GM23248 (cell line): ENCODE measurements around the gene CAMKMT. TPM values are rescaled to one million over a fixed set of nuclear protein-coding genes. Genes with fewer than 3 reads are reported as not detected.

Experiments
- DNase-seq: peaks from one replicate; pipeline ENCODE4 v3.0.0-alpha.2; 2015
- H2AFZ ChIP-seq: fragments of 200-600 bp; sonication (generic); 2 replicates; pipeline ENCODE4 v1.6.1; 2016; ENCODE audit warnings: antibody characterized with exemption
- H3F3A ChIP-seq: fragments of 200-600 bp; sonication (generic); 2 replicates; pipeline ENCODE4 v1.6.1; 2016; ENCODE audit warnings: mild to moderate bottlenecking, antibody characterized with exemption, mixed run types; ENCODE audit not compliant: insufficient read depth
- H3K27ac ChIP-seq: fragments of 200-600 bp; sonication (generic); 2 replicates; pipeline ENCODE4 v1.5.1; 2016; ENCODE audit warnings: mild to moderate bottlenecking
- H3K27me3 ChIP-seq: fragments of 200-600 bp; sonication (generic); replicated peaks from 2 replicates; pipeline ENCODE4 v1.6.1; 2016; ENCODE audit warnings: mild to moderate bottlenecking; ENCODE audit not compliant: insufficient read depth
- H3K36me3 ChIP-seq: fragments of 200-600 bp; sonication (generic); 2 replicates; pipeline ENCODE4 v1.6.1; 2016; ENCODE audit warnings: low read depth, mild to moderate bottlenecking
- H3K4me1 ChIP-seq: fragments of 200-600 bp; sonication (generic); 2 replicates; pipeline ENCODE4 v1.6.1; 2016; ENCODE audit warnings: mild to moderate bottlenecking; ENCODE audit not compliant: insufficient read depth
- H3K4me2 ChIP-seq: fragments of 200-600 bp; sonication (generic); one replicate; pipeline ENCODE4 v1.6.1; 2016; ENCODE audit warnings: mild to moderate bottlenecking; ENCODE audit not compliant: unreplicated experiment
- H3K4me3 ChIP-seq: fragments of 200-600 bp; sonication (generic); 2 replicates; pipeline ENCODE4 v1.5.1; 2016; ENCODE audit warnings: mild to moderate bottlenecking
- H3K79me2 ChIP-seq: fragments of 200-600 bp; sonication (generic); 2 replicates; pipeline ENCODE4 v1.6.1; 2016; ENCODE audit warnings: mild to moderate bottlenecking; ENCODE audit not compliant: insufficient read depth
- H3K9ac ChIP-seq: fragments of 200-600 bp; sonication (generic); 2 replicates; pipeline ENCODE4 v1.6.1; 2016; ENCODE audit warnings: mild to moderate bottlenecking
- H3K9me2 ChIP-seq: fragments of 200-600 bp; sonication (generic); 2 replicates; pipeline ENCODE4 v1.6.1; 2016; ENCODE audit warnings: mixed run types, mild to moderate bottlenecking, moderate library complexity; ENCODE audit not compliant: insufficient read depth
- H3K9me3 ChIP-seq: fragments of 200-600 bp; sonication (generic); one replicate; pipeline ENCODE4 v1.6.1; 2017; ENCODE audit warnings: low read depth
- H4K20me1 ChIP-seq: fragments of 200-600 bp; sonication (generic); 2 replicates; pipeline ENCODE4 v1.6.0; 2016; ENCODE audit not compliant: insufficient read depth
- EZH2 ChIP-seq: fragments of 200-600 bp; sonication (generic); IDR thresholded peaks from 2 replicates; pipeline ENCODE4 v1.6.1; 2018; ENCODE audit warnings: antibody characterized with exemption, mild to moderate bottlenecking; ENCODE audit not compliant: insufficient read depth, poor library complexity, severe bottlenecking
- EZH2phosphoT487 ChIP-seq: fragments of 200-600 bp; sonication (generic); IDR thresholded peaks from 2 replicates; pipeline ENCODE4 v1.6.1; 2018; ENCODE audit warnings: antibody characterized with exemption, moderate library complexity, mild to moderate bottlenecking, low read depth; ENCODE audit not compliant: insufficient read depth
- WGBS, 2 experiments: methylation state at CpG; one replicate each; pipeline ENCODE4 v1.1.6; 2015 to 2017; ENCODE audit warnings: low lambda C conversion rate in 2 of 2, low coverage in 1 of 2; ENCODE audit errors: missing lambda C conversion rate in 2 of 2; 5-methylcytosine and 5-hydroxymethylcytosine counted together
- in situ Hi-C: fragments of 300-500 bp; cut with MboI; formaldehyde crosslinking; loops from 2 replicates; pipeline ENCODE4 v1.15.0; 2020
- polyA plus RNA-seq: library from polyadenylated mRNA; unstranded; fragments of >200 nt; fragmentation: Nextera tagmentation; extraction: Ambion mirVana; gene quantifications from 2 replicates; pipeline ENCODE4 v1.2.1, GENCODE V29; 2016
- total RNA-seq: library from RNA; depleted of rRNA; stranded (reverse); fragments of >200 nt; shearing (Covaris generic); gene quantifications from 2 replicates; pipeline ENCODE4 v1.2.3, GENCODE V29; 2014

CAMKMT gene
- total and polyA plus RNA-seq, 2 experiments from 2014 or later, result 3.1 to 6.9 TPM

DNA sequence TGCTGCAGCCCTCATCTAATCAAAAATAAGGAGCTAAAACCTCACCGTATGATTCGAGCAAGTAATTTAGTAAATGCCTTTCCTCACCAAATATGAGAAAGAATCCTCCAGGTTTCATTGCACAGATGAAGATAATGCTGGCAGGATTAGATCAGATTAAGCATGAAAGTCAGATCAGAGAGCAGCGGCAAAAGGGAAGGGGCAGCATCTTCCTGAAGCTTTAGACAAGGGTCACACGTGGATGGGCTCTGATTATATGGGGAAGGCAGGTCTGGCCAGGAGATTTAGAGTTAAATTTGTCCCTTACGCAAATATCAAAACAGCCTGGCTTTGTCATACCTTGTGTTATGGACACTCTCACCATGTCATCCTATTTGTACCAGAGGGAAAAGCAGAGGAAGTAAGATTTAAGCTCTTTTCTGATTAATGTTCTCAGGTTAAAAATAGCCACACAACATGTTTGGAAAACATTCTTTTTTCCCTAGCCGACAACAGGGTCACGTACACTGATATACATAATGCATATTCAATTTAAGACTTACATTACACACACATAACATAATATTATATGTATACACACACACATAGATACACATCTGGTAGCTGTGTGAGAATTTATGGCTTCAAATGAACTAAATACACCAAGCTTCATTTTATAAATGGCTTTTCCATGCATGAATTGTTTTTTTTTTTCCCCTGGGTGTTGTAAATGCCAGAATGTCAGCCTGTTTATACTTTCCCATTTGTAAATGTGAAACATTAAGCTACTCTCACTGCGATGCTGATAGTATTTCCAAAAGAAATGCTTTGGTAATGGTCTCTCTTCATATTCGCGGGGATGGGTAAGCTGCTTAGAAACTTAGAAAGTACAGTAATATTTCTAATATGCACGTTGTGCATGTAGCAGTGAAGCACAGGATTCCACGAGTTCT lies 383.5 kb downstream of the CAMKMT start:
- no peak for DNase-seq
- in situ Hi-C loops, result no loop called here
- Histone ChIP-seq H3F3A (no peaks in the 10 kb centered on the region), H3K36me3 (no peaks in the 10 kb centered on the region), H3K27ac (no peak overlapping the region), H3K27me3 (no peaks in the 10 kb centered on the region), H3K9ac (no peak overlapping the region), H3K4me2 (no peak overlapping the region), H3K9me2 (no peaks in the 10 kb centered on the region), H3K79me2 (no peaks in the 10 kb centered on the region), H2AFZ (no peak overlapping the region), H3K4me3 (no peak overlapping the region), H4K20me1 (no peaks in the 10 kb centered on the region), H3K4me1 (no peaks in the 10 kb centered on the region), H3K9me3 (no peaks in the 10 kb centered on the region)
- TF ChIP-seq EZH2 (no peak), EZH2phosphoT487 (no peak)
- WGBS, 2 experiments, result 73 to 75% methylated on average over 12 of the region's 12 CpGs

DNA sequence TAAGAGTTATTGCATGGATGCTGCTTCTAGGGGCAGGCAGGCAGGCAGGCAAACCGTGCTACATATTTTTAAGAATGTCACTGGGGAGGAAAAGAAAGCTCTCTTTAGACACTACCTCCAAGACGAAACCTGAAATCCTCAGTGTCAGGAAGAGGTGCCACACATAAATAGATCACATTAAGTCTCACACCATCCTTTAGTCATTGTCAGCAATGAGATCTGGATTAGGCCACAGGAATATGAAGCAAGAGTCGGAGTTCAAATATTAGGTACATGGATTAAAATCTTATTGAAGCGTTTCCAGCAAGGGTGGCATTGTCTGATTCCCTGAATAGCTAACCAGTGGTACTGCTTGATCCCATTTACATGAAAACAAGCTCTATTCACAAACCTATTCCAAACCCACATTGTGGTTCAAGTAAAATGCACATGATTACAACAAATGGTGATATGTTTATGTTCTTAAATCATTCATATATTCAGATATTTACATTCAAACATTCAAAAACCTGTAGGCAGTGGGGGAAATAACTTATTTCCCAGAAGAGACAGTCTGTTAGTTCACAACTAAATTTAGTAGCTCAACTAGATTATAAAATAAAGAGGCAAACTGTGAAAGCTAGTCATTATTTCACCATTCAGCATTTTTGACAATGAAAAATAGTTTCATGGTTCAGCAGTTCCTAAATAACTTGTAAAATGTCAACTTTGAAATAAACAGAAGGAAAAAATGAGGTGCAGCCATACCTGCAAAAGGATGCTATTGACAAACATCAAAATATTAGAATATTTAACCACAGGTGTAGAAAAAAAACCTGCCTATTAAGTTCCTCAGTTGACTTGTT lies 384.4 kb downstream of the CAMKMT start:
- H3K36me3 ChIP-seq, result no peaks in the 10 kb centered on the region
- no peaks in the 10 kb centered on the region for H3F3A ChIP-seq
- WGBS, 2 experiments, result 90 to 93% methylated on average over 4 of the region's 4 CpGs
- no peak overlapping the region for H3K4me2 ChIP-seq
- H2AFZ ChIP-seq, result no peak overlapping the region
- TF ChIP-seq EZH2phosphoT487 (no peak), EZH2 (no peak)
- in situ Hi-C loops, result no loop called here
- H4K20me1 ChIP-seq, result no peaks in the 10 kb centered on the region
- no peak for DNase-seq
- H3K27ac ChIP-seq, result no peak overlapping the region
- no peaks in the 10 kb centered on the region for H3K9me2 ChIP-seq
- no peaks in the 10 kb centered on the region for H3K27me3 ChIP-seq
- H3K79me2 ChIP-seq, result no peaks in the 10 kb centered on the region
- H3K9me3 ChIP-seq, result no peaks in the 10 kb centered on the region
- H3K9ac ChIP-seq, result no peak overlapping the region
- H3K4me3 ChIP-seq, result no peak overlapping the region
- H3K4me1 ChIP-seq, result no peaks in the 10 kb centered on the region

DNA sequence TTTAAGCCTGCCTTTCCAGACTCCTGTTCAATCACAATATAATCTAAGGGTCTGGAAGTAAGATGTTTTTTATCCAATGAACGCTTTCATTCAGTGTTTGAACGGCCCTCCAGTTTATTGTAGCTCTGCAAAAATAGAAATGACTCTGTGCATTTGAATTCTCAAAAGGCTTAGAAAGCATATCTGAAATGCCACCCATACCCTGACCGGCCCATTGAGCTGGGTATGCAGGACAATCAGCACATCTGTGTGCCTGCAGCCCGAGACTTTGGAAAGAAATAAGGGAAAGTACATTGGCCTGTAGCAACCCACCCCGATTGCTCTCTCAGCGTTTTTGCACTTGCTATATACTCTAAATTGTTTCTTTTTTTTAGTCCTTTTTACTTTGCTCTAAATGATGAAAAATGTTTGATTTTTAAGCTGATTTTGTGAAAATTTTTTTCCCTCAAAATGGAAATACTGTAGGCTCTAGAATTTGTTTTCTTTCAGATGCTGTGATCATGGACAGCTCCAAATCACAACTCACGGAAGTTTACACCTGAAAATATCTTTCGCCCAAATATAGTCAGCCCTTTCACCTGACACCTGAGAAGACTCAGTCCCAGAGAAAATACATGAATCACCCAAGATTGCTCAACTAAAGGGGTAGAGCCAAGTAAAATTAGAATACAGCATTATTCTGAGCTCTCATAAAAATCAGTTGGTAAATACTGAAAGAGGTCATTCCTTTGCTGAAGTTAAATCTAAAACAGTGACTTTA lies 385.3 kb downstream of the CAMKMT start:
- Histone ChIP-seq H3K4me3 (no peak overlapping the region), H3K4me2 (no peak overlapping the region), H3K9me2 (no peaks in the 10 kb centered on the region), H3K4me1 (no peaks in the 10 kb centered on the region), H3K27ac (no peak overlapping the region), H3K79me2 (no peaks in the 10 kb centered on the region), H4K20me1 (no peaks in the 10 kb centered on the region), H3F3A (no peaks in the 10 kb centered on the region), H3K9me3 (no peaks in the 10 kb centered on the region), H3K9ac (no peak overlapping the region), H3K36me3 (no peaks in the 10 kb centered on the region), H2AFZ (no peak overlapping the region), H3K27me3 (no peaks in the 10 kb centered on the region)
- no peak for DNase-seq
- TF ChIP-seq EZH2 (no peak), EZH2phosphoT487 (no peak)
- 87 to 89% methylated on average over 8 of the region's 8 CpGs for WGBS, 2 experiments
- in situ Hi-C loops, result no loop called here

DNA sequence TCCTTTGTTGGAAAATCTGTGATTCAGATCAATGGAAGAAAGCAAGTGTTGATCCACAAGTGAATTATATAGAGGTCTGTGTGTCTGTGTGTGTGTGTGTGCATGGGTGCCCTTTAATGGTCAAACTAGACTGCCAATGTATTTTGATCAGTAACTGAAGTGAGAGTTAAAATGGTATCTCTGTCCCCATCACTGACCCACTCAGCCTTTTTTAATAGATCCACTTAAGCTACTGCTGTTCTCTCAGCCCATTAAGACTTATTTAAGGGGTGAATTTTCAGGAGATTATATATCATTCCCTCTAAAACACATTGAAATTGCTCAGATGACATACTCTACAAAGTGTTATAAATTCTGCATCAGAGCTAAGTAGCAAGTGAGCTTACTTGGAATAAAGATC lies 386.0 kb downstream of the CAMKMT start:
- Histone ChIP-seq H3K9me3 (no peaks in the 10 kb centered on the region), H3F3A (no peaks in the 10 kb centered on the region), H3K27ac (no peak overlapping the region), H3K9me2 (no peaks in the 10 kb centered on the region), H3K4me1 (no peaks in the 10 kb centered on the region), H3K36me3 (no peaks in the 10 kb centered on the region), H4K20me1 (no peaks in the 10 kb centered on the region), H3K27me3 (no peaks in the 10 kb centered on the region), H3K4me3 (no peak overlapping the region), H3K4me2 (no peak overlapping the region), H3K9ac (no peak overlapping the region), H3K79me2 (no peaks in the 10 kb centered on the region), H2AFZ (no peak overlapping the region)
- TF ChIP-seq EZH2 (no peak), EZH2phosphoT487 (no peak)
- in situ Hi-C loops, result no loop called here
- no peak for DNase-seq
